A549 (cell line): ENCODE measurements around the gene INTS4.

ENCODE experiments used
- BHLHE40 ChIP-seq: IDR thresholded peaks from 2 replicates; pipeline ENCODE4 v1.6.1; 2012; ENCODE audit warnings: low read depth, low read length, inconsistent platforms
- CBX8 ChIP-seq: fragments of 200-600 bp; sonication (generic); IDR thresholded peaks from 2 replicates; pipeline ENCODE4 v1.6.1; 2016
- CEBPB ChIP-seq, 2 experiments: fragments of >200 bp in 1 of 2; sonication (Bioruptor Twin) in 1 of 2; formaldehyde crosslinking in 1 of 2; IDR thresholded peaks; 2 replicates each; pipeline ENCODE4 v1.6.1; 2012 to 2016
- CTCF ChIP-seq: fragments of >200 bp; sonication (Bioruptor Twin); formaldehyde crosslinking; IDR thresholded peaks from 3 replicates; pipeline ENCODE4 v1.5.1; 2016
- EP300 ChIP-seq, 2 experiments: fragments of >200 bp; sonication (Bioruptor Twin); formaldehyde crosslinking; IDR thresholded peaks; 2 replicates in 1 of 2; 3 replicates in 1 of 2; pipeline ENCODE4 v1.6.1; 2016 to 2017
- ESRRA ChIP-seq: fragments of 150-350 bp; IDR thresholded peaks from 2 replicates; pipeline ENCODE4 v1.6.1; 2014; ENCODE audit warnings: mild to moderate bottlenecking, low read length, borderline replicate concordance
- HDAC2 ChIP-seq: fragments of 200-600 bp; sonication (generic); IDR thresholded peaks from 2 replicates; pipeline ENCODE4 v1.6.1; 2016
- HMGXB4 ChIP-seq: fragments of 250-450 bp; sonication (Bioruptor Pico); IDR thresholded peaks from 2 replicates; pipeline ENCODE4 v1.5.0; 2021; ENCODE audit warnings: mild to moderate bottlenecking, moderate library complexity, borderline replicate concordance
- MAX ChIP-seq: IDR thresholded peaks from 2 replicates; pipeline ENCODE4 v1.6.1; 2012
- NPAS2 ChIP-seq: fragments of 250-450 bp; sonication (Bioruptor Pico); IDR thresholded peaks from 2 replicates; pipeline ENCODE4 v1.8.0; 2022; ENCODE audit warnings: mild to moderate bottlenecking, moderate library complexity, borderline replicate concordance
- POLR2A ChIP-seq: IDR thresholded peaks from 2 replicates; pipeline ENCODE4 v1.6.1; 2012; ENCODE audit warnings: mild to moderate bottlenecking, low read length
- RFX5 ChIP-seq: fragments of 450-650 bp; IDR thresholded peaks from 2 replicates; pipeline ENCODE4 v1.7.1; 2014; ENCODE audit warnings: antibody characterized with exemption, mild to moderate bottlenecking, moderate library complexity
- SMC3 ChIP-seq: fragments of >200 bp; sonication (Bioruptor Twin); formaldehyde crosslinking; IDR thresholded peaks from 3 replicates; pipeline ENCODE4 v1.6.1; 2018; ENCODE audit warnings: inconsistent platforms

GRCh38 chr11:77966338-77966737, 28.1 kb downstream of the INTS4 start:
- TF ChIP-seq CTCF (no peak), EP300 (IDR thresholded peaks at IDR 0.05) (no peak), CEBPB (IDR thresholded peaks at IDR 0.05) (no peak), NPAS2 (CRISPR knock-in tag) (no peak), POLR2A (no peak), RFX5 (no peak), MAX (no peak), BHLHE40 (no peak), SMC3 (no peak), HDAC2 (no peak), CBX8 (no peak), ESRRA (no peak), HMGXB4 (CRISPR knock-in tag) (no peak)
